NCI-H460 (cell line): Measurements from ENCODE around the gene RUFY4. TPM values are rescaled to one million over a fixed set of nuclear protein-coding genes. Genes with fewer than 3 reads are reported as not detected.

ENCODE experiments used
- DNase-seq: peaks from one replicate; pipeline ENCODE4 v3.0.0-alpha.2; 2016; ENCODE audit warnings: low read depth; ENCODE audit errors: extremely low read depth
- total RNA-seq: library from RNA; depleted of rRNA; stranded (reverse); fragments of >200 nt; shearing (Covaris generic); gene quantifications from 2 replicates; pipeline ENCODE4 v1.2.3, GENCODE V29; 2014

RUFY4 gene
- total RNA-seq, 1 experiment from 2014 or later = 0.20 TPM

- no peak for DNase-seq
Measured at GRCh38 chr2:218059289-218059688, 9.8 kb upstream of the RUFY4 start.

GRCh38 chr2:218060118-218060517 is 8.9 kb upstream of the RUFY4 start:
- no peak for DNase-seq

- no peak for DNase-seq
Measured at GRCh38 chr2:218060950-218061660, 7.9 kb upstream of the RUFY4 start.

GRCh38 chr2:218063486-218063885 is 5.6 kb upstream of the RUFY4 start:
- no peak for DNase-seq

- DNase-seq = no peak
Measured at GRCh38 chr2:218063896-218064295, 5.2 kb upstream of the RUFY4 start.

GRCh38 chr2:218065239-218066006 is 3.6 kb upstream of the RUFY4 start:
- no peak for DNase-seq

GRCh38 chr2:218066926-218067515 is 2.0 kb upstream of the RUFY4 start:
- no peak for DNase-seq

- no peak for DNase-seq
Measured at GRCh38 chr2:218067523-218067922, 1.5 kb upstream of the RUFY4 start.

- no peak for DNase-seq
Measured at GRCh38 chr2:218069606-218070300, 700 bp downstream of the RUFY4 start.

- DNase-seq = no peak
Measured at GRCh38 chr2:218070587-218070986, 1.5 kb downstream of the RUFY4 start.

- no peak for DNase-seq
Measured at GRCh38 chr2:218071218-218071937, 2.3 kb downstream of the RUFY4 start.

- no peak for DNase-seq
Measured at GRCh38 chr2:218072002-218072401, 2.9 kb downstream of the RUFY4 start.

- DNase-seq = no peak
Measured at GRCh38 chr2:218072478-218073024, 3.5 kb downstream of the RUFY4 start.

- DNase-seq = no peak
Measured at GRCh38 chr2:218073185-218073584, 4.1 kb downstream of the RUFY4 start.

- DNase-seq = peak; percentile 20
Measured at GRCh38 chr2:218074031-218074430, 5.0 kb downstream of the RUFY4 start.

- DNase-seq = no peak
Measured at GRCh38 chr2:218075975-218076811, 7.1 kb downstream of the RUFY4 start.

- DNase-seq = no peak
Measured at GRCh38 chr2:218077464-218078216, 8.6 kb downstream of the RUFY4 start.
